NCI-H2029 (cell line): ENCODE results near the gene KIAA0825.

ENCODE experiments used
- DNase-seq: peaks from one replicate; lab custom pipeline; 2025; lab: John Stamatoyannopoulos, UW

KIAA0825 gene

GRCh38 chr5:94312298-94312697 lies 306.1 kb downstream of the KIAA0825 start:
- no peak for DNase-seq

- DNase-seq, result no peak
Observed at GRCh38 chr5:94310833-94311232, 307.6 kb downstream of the KIAA0825 start.

- no peak for DNase-seq
Observed at GRCh38 chr5:94309141-94309540, 309.3 kb downstream of the KIAA0825 start.

- DNase-seq, result no peak
Observed at GRCh38 chr5:94308442-94308841, 310.0 kb downstream of the KIAA0825 start.

GRCh38 chr5:94304146-94304545 lies 314.3 kb downstream of the KIAA0825 start:
- DNase-seq, result no peak

- DNase-seq, result no peak
Observed at GRCh38 chr5:94288937-94289336, 329.5 kb downstream of the KIAA0825 start.

GRCh38 chr5:94285984-94286383 lies 332.4 kb downstream of the KIAA0825 start:
- no peak for DNase-seq

- no peak for DNase-seq
Observed at GRCh38 chr5:94283093-94283492, 335.3 kb downstream of the KIAA0825 start.

GRCh38 chr5:94281236-94281801 lies 337.1 kb downstream of the KIAA0825 start:
- no peak for DNase-seq

GRCh38 chr5:94276751-94277150 lies 341.7 kb downstream of the KIAA0825 start:
- DNase-seq, result no peak

GRCh38 chr5:94276048-94276447 lies 342.4 kb downstream of the KIAA0825 start:
- DNase-seq, result no peak

- DNase-seq, result no peak
Observed at GRCh38 chr5:94274707-94275106, 343.7 kb downstream of the KIAA0825 start.

GRCh38 chr5:94268226-94268625 lies 350.2 kb downstream of the KIAA0825 start:
- DNase-seq, result peak; percentile 20

- peak; percentile 39 for DNase-seq
Observed at GRCh38 chr5:94267350-94267899, 351.0 kb downstream of the KIAA0825 start.

GRCh38 chr5:94266170-94266569 lies 352.2 kb downstream of the KIAA0825 start:
- no peak for DNase-seq

GRCh38 chr5:94263068-94263467 lies 355.3 kb downstream of the KIAA0825 start:
- no peak for DNase-seq

GRCh38 chr5:94260096-94260495 lies 358.3 kb downstream of the KIAA0825 start:
- no peak for DNase-seq

GRCh38 chr5:94254214-94254613 lies 364.2 kb downstream of the KIAA0825 start:
- no peak for DNase-seq

GRCh38 chr5:94250985-94251384 lies 367.4 kb downstream of the KIAA0825 start:
- DNase-seq, result no peak

- no peak for DNase-seq
Observed at GRCh38 chr5:94249430-94249829, 369.0 kb downstream of the KIAA0825 start.

- no peak for DNase-seq
Observed at GRCh38 chr5:94248175-94248875, 370.1 kb downstream of the KIAA0825 start.

GRCh38 chr5:94245608-94246007 lies 372.8 kb downstream of the KIAA0825 start:
- no peak for DNase-seq

- DNase-seq, result no peak
Observed at GRCh38 chr5:94244921-94245320, 373.5 kb downstream of the KIAA0825 start.

GRCh38 chr5:94243612-94244011 lies 374.8 kb downstream of the KIAA0825 start:
- DNase-seq, result no peak
